CD14-positive monocyte (primary cell): Measurements from ENCODE around the gene TBXA2R. TPM values are rescaled to one million over a fixed set of nuclear protein-coding genes. Genes with fewer than 3 reads are reported as not detected.

Experiments used
- DNase-seq, 3 donors: peaks; one replicate each; pipeline ENCODE4 v3.0.0-alpha.2; 2011 to 2022
- H2AFZ ChIP-seq: 2 replicates; pipeline ENCODE4 v1.6.0; 2012; ENCODE audit warnings: mild to moderate bottlenecking, low read depth, low read length, inconsistent platforms; ENCODE audit not compliant: insufficient read depth, poor library complexity, severe bottlenecking
- H3K27ac ChIP-seq, 2 donors: 1 replicate in 1 of 2; 2 replicates in 1 of 2; pipeline ENCODE4 v1.5.1; 2012 to 2013; ENCODE audit warnings: low read length in 2 of 2, control low read depth in 1 of 2, inconsistent platforms in 1 of 2, low read depth in 1 of 2, mild to moderate bottlenecking in 1 of 2
- H3K27me3 ChIP-seq, 2 donors: one replicate each; pipeline versions ENCODE4 v1.6.0 to v1.6.1; 2011 to 2013; ENCODE audit warnings: low read length in 2 of 2; ENCODE audit not compliant: control insufficient read depth in 2 of 2, insufficient read depth in 2 of 2
- H3K36me3 ChIP-seq, 2 donors: replicated peaks in 1 of 2; 1 replicate in 1 of 2; 2 replicates in 1 of 2; pipeline versions ENCODE4 v1.5.1 to v1.6.1; 2012 to 2013; ENCODE audit warnings: low read length in 2 of 2, control low read depth in 1 of 2, inconsistent platforms in 1 of 2, mild to moderate bottlenecking in 1 of 2; ENCODE audit not compliant: insufficient read depth in 2 of 2, control insufficient read depth in 1 of 2
- H3K4me1 ChIP-seq, 2 donors: 1 replicate in 1 of 2; 2 replicates in 1 of 2; pipeline versions ENCODE4 v1.5.1 to v1.6.1; 2012 to 2013; ENCODE audit warnings: low read length in 2 of 2, control low read depth in 1 of 2, inconsistent platforms in 1 of 2, mild to moderate bottlenecking in 1 of 2, moderate library complexity in 1 of 2; ENCODE audit not compliant: insufficient read depth in 2 of 2, control insufficient read depth in 1 of 2
- H3K4me2 ChIP-seq: replicated peaks from 2 replicates; pipeline ENCODE3; 2012; ENCODE audit warnings: low read length, moderate library complexity, mild to moderate bottlenecking; ENCODE audit not compliant: poor library complexity, severe bottlenecking; ENCODE audit errors: extremely low read depth
- H3K4me3 ChIP-seq, 3 experiments: fragments of 200-600 bp in 1 of 3; sonication (generic) in 1 of 3; replicated peaks in 1 of 3; 1 replicate in 2 of 3; 2 replicates in 1 of 3; pipeline ENCODE4 v1.5.1; 2011 to 2013; ENCODE audit warnings: low read length in 3 of 3, mild to moderate bottlenecking in 3 of 3, control low read depth in 2 of 3, low read depth in 2 of 3, inconsistent platforms in 1 of 3, moderate library complexity in 1 of 3
- H3K79me2 ChIP-seq: 2 replicates; pipeline ENCODE4 v1.6.0; 2012; ENCODE audit warnings: mild to moderate bottlenecking, control low read depth, inconsistent platforms, low read length, moderate library complexity; ENCODE audit not compliant: insufficient read depth
- H3K9ac ChIP-seq: 2 replicates; pipeline ENCODE4 v1.6.0; 2017; ENCODE audit warnings: low read length, mild to moderate bottlenecking; ENCODE audit not compliant: insufficient read depth, poor library complexity, severe bottlenecking
- H3K9me3 ChIP-seq, 2 donors: replicated peaks in 1 of 2; 1 replicate in 1 of 2; 2 replicates in 1 of 2; pipeline versions ENCODE4 v1.5.1 to v1.6.1; 2012 to 2013; ENCODE audit warnings: low read length in 2 of 2, control low read depth in 1 of 2; ENCODE audit not compliant: control insufficient read depth in 1 of 2, insufficient read depth in 1 of 2
- H4K20me1 ChIP-seq: 2 replicates; pipeline ENCODE4 v1.6.0; 2012; ENCODE audit warnings: mild to moderate bottlenecking, low read length, control low read depth, moderate library complexity; ENCODE audit not compliant: insufficient read depth
- H3K27ac Mint-ChIP-seq, 7 donors: one replicate each; pipeline ENCODE4 v1.8.0; 2020; ENCODE audit warnings: mild to moderate bottlenecking in 7 of 7, mixed read lengths in 7 of 7, moderate library complexity in 6 of 7, inconsistent platforms in 2 of 7
- H3K27me3 Mint-ChIP-seq, 3 donors: one replicate each; pipeline ENCODE4 v1.8.0; 2021 to 2022; ENCODE audit warnings: low read depth in 3 of 3, mild to moderate bottlenecking in 3 of 3, mixed read lengths in 3 of 3, moderate library complexity in 3 of 3, inconsistent platforms in 1 of 3
- H3K36me3 Mint-ChIP-seq, 2 donors: one replicate each; pipeline ENCODE4 v1.8.0; 2020; ENCODE audit warnings: mixed read lengths in 2 of 2, inconsistent platforms in 1 of 2, mild to moderate bottlenecking in 1 of 2
- H3K4me1 Mint-ChIP-seq: one replicate; pipeline ENCODE4 v1.8.0; 2020; ENCODE audit warnings: mild to moderate bottlenecking, mixed read lengths
- H3K4me3 Mint-ChIP-seq, 2 donors: one replicate each; pipeline ENCODE4 v1.8.0; 2020; ENCODE audit warnings: mild to moderate bottlenecking in 2 of 2, mixed read lengths in 2 of 2, moderate library complexity in 1 of 2
- H3K9me3 Mint-ChIP-seq, 7 donors: one replicate each; pipeline ENCODE4 v1.8.0; 2020 to 2022; ENCODE audit warnings: mixed read lengths in 7 of 7, mild to moderate bottlenecking in 6 of 7, moderate library complexity in 6 of 7, inconsistent platforms in 2 of 7
- CTCF ChIP-seq: fragments of 200-600 bp; IDR thresholded peaks from one replicate; pipeline ENCODE4 v1.8.0; 2022; ENCODE audit warnings: antibody characterized with exemption, mild to moderate bottlenecking
- WGBS: methylation state at CpG from one replicate; pipeline ENCODE4 v1.1.5; 2013; ENCODE audit warnings: missing lambda C conversion rate; ENCODE audit not compliant: insufficient coverage; 5-methylcytosine and 5-hydroxymethylcytosine counted together
- intact Hi-C, 2 donors: fragments of 100-400 bp; cut with micrococcal nuclease; formaldehyde crosslinking; loops; one replicate each; pipeline versions ENCODE4 v1.15.0 to v1.15.1; 2023
- polyA plus RNA-seq, 3 donors: library from polyadenylated mRNA; depleted of rRNA in 1 of 3; unstranded in 2 of 3; stranded (reverse) in 1 of 3; fragments of 300-500 nt in 2 of 3; fragments of >200 nt in 1 of 3; fragmentation: Illumina TruSeq in 2 of 3; gene quantifications; 1 replicate in 2 of 3; 2 replicates in 1 of 3; pipeline ENCODE4 v1.2.3, GENCODE V29; 2012 to 2021

TBXA2R gene
- polyA plus RNA-seq, 3 donors: 0.05 TPM; not detected in 2

- WGBS: 96% methylated on average over 40 of the region's 50 CpGs
- peak overlapping the region in 2 of 7 donors; percentile 64 to 73 for H3K27ac Mint-ChIP-seq
- no peaks in the 10 kb centered on the region for H3K4me1 Mint-ChIP-seq
Measured at GRCh38 chr19:3632739-3633558, 26.3 kb upstream of the TBXA2R start.

GRCh38 chr19:3632098-3632497 lies 25.4 kb upstream of the TBXA2R start:
- Mint-ChIP-seq H3K4me1 (no peaks in the 10 kb centered on the region), H3K9me3 (no peaks in the 10 kb centered on the region), H3K36me3 (peaks cover 19 to 50% of the 10 kb centered on the region in 2 donors), H3K4me3 (no peak overlapping the region), H3K27me3 (peaks cover 0 to 2% (median 2%) of the 10 kb centered on the region in 3 donors), H3K27ac (peak overlapping the region in 1 of 7 donors; percentile 77)
- no peaks in the 10 kb centered on the region for H3K9me3 ChIP-seq
- DNase-seq: no peak
- H4K20me1 ChIP-seq: no peaks in the 10 kb centered on the region
- H3K36me3 ChIP-seq: peaks cover 33 to 34% of the 10 kb centered on the region in 2 donors
- H3K27ac ChIP-seq: no peak overlapping the region
- no peak for TF ChIP-seq CTCF
- no peak overlapping the region for H3K4me3 ChIP-seq
- H3K79me2 ChIP-seq: no peaks in the 10 kb centered on the region
- H3K9ac ChIP-seq: no peak overlapping the region
- H2AFZ ChIP-seq: no peak overlapping the region
- intact Hi-C loops: no loop called here
- WGBS: 93% methylated on average over 11 of the region's 16 CpGs
- peaks cover 4% of the 10 kb centered on the region in 2 donors for H3K4me1 ChIP-seq
- H3K27me3 ChIP-seq: no peaks in the 10 kb centered on the region
- H3K4me2 ChIP-seq: no peak overlapping the region

More at GRCh38 chr19:3632739-3633558, 26.3 kb upstream of the TBXA2R start:
- Histone ChIP-seq H3K4me3 (no peak overlapping the region), H3K9ac (no peak overlapping the region), H3K4me2 (no peak overlapping the region), H3K36me3 (peaks cover 39% of the 10 kb centered on the region in 2 donors), H3K9me3 (no peaks in the 10 kb centered on the region), H3K79me2 (no peaks in the 10 kb centered on the region), H4K20me1 (no peaks in the 10 kb centered on the region), H3K4me1 (no peaks in the 10 kb centered on the region), H3K27ac (no peak overlapping the region), H2AFZ (no peak overlapping the region), H3K27me3 (no peaks in the 10 kb centered on the region)
- peaks cover 0 to 2% (median 2%) of the 10 kb centered on the region in 3 donors for H3K27me3 Mint-ChIP-seq
- intact Hi-C loops: no loop called here
- H3K9me3 Mint-ChIP-seq: no peaks in the 10 kb centered on the region
- no peak overlapping the region for H3K4me3 Mint-ChIP-seq
- no peak for TF ChIP-seq CTCF
- no peak for DNase-seq
- peaks cover 21 to 55% of the 10 kb centered on the region in 2 donors for H3K36me3 Mint-ChIP-seq
